ENCODE results near the gene USP47.

DNA sequence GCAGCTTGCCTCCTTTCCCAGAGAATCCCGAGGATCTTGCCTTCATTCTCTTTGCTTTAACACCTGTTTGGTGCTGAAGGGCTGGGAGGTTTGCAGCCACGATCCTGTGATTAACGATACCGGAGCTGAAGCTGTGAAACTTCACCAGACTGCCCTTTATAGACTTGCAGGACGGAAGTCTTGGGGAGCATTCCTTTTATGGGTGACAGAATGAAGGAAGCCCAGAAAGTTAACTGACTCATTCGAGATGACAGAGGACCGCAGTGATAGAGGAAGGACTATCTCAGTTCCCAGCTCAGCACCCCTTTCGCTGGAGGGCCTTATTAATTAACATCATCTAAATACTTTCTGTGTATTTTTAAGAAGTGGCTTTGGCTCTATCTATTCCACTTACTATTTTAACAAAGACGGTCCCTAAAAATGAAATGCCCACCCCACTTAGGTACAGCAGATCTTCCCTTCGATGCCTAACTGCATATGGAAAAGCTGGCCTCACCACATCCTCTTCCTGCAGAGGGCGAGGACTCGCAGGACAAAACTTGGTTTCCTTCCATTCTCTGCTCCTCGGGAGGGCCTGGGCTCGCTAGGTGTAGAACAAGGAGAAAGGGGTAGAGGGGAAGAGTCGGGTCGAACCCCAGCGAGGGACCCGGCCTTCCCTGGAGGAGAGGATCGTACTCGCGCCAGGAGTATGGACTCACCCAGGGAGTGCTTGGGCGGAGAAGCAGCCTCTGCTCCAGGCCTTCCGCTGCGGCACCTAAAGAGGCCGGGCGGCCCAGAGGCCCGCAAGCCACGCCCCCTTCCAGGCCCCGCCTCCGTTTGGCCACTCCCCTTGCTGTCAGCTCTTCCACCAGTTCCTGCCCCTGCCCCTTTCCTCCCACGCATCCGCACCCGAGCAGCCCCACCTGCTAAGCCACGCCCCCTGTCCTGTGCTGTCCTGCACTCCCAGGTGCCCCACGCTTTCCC is 30.7 kb upstream of the USP47 start:
- TF ChIP-seq EZH2 (IDR thresholded peaks at IDR 0.05; ENCODE audit: insufficient read depth, poor library complexity, severe bottlenecking) (no peak), EZH2phosphoT487 (IDR thresholded peaks at IDR 0.05; ENCODE audit: insufficient read depth, low read depth) (no peak)

All from GM23248 (cell line).